Left ventricle myocardium inferior (tissue), 1 donor: ENCODE data around the gene CYB5B. TPM values are rescaled to one million over a fixed set of nuclear protein-coding genes. Genes with fewer than 3 reads are reported as not detected.
A peak's percentile ranks its signal among the peaks of the same experiment; 100 is the strongest.

ENCODE experiments used
- DNase-seq: peaks from one replicate; pipeline ENCODE4 v3.0.0-alpha.2; 2020
- H3K27ac ChIP-seq: fragments of 200-600 bp; replicated peaks from 2 replicates; pipeline ENCODE4 v1.8.0; 2021
- H3K27me3 ChIP-seq: fragments of 200-600 bp; 2 replicates; pipeline ENCODE4 v1.8.0; 2021; ENCODE audit warnings: low read depth
- H3K36me3 ChIP-seq: fragments of 200-600 bp; 2 replicates; pipeline ENCODE4 v1.8.0; 2021
- H3K4me1 ChIP-seq: fragments of 200-600 bp; 2 replicates; pipeline ENCODE4 v1.8.0; 2021
- H3K4me3 ChIP-seq: fragments of 200-600 bp; 2 replicates; pipeline ENCODE4 v1.8.0; 2021; ENCODE audit warnings: mild to moderate bottlenecking, moderate library complexity
- H3K9me3 ChIP-seq: fragments of 200-600 bp; replicated peaks from 2 replicates; pipeline ENCODE4 v1.8.0; 2021
- CTCF ChIP-seq: fragments of 200-600 bp; IDR thresholded peaks from 2 replicates; pipeline ENCODE4 v1.8.0; 2021; ENCODE audit warnings: antibody characterized with exemption, mild to moderate bottlenecking, borderline replicate concordance
- intact Hi-C: fragments of 100-400 bp; cut with micrococcal nuclease; formaldehyde crosslinking; loops from one replicate; pipeline ENCODE4 v1.11.0; 2022
- total RNA-seq: library from RNA; stranded (reverse); fragmentation: NEBNext Ultra II Directional; extraction: Animal tissue kit (Norgen Biotek cat#: 25700); gene quantifications from one replicate; pipeline ENCODE4 v1.2.1, GENCODE V29; 2021
- donor health status: DM: no; HTN: yes; CAD: no; lungs with severe emphysema.

The CYB5B gene
- total RNA-seq, 1 donor from 2014 or later: 69.0 TPM

- Histone ChIP-seq H3K27ac (peak overlapping the region; percentile 89), H3K36me3 (no peaks in the 10 kb centered on the region), H3K4me1 (peaks cover 47% of the 10 kb centered on the region), H3K27me3 (no peaks in the 10 kb centered on the region), H3K4me3 (no peak overlapping the region), H3K9me3 (no peaks in the 10 kb centered on the region)
- intact Hi-C loops: no loop called here
- DNase-seq: no peak
- TF ChIP-seq CTCF: no peak
Observed at GRCh38 chr16:69405326-69405725, 19.1 kb upstream of the CYB5B start.

- no peaks in the 10 kb centered on the region for H3K36me3 ChIP-seq
- TF ChIP-seq CTCF: no peak
- intact Hi-C loops: no loop called here
- H3K9me3 ChIP-seq: no peaks in the 10 kb centered on the region
- no peak overlapping the region for H3K4me3 ChIP-seq
- no peak for DNase-seq
- no peaks in the 10 kb centered on the region for H3K27me3 ChIP-seq
- H3K4me1 ChIP-seq: peaks cover 51% of the 10 kb centered on the region
- peak overlapping the region; percentile 89 for H3K27ac ChIP-seq
Observed at GRCh38 chr16:69405757-69406156, 18.7 kb upstream of the CYB5B start.

GRCh38 chr16:69406780-69407331 lies 17.6 kb upstream of the CYB5B start:
- Histone ChIP-seq H3K27me3 (no peaks in the 10 kb centered on the region), H3K4me3 (no peak overlapping the region), H3K36me3 (no peaks in the 10 kb centered on the region), H3K27ac (no peak overlapping the region), H3K9me3 (no peaks in the 10 kb centered on the region), H3K4me1 (peaks cover 50% of the 10 kb centered on the region)
- DNase-seq: no peak
- TF ChIP-seq CTCF: no peak
- intact Hi-C loops: no loop called here

GRCh38 chr16:69407702-69408323 lies 16.6 kb upstream of the CYB5B start:
- no peak overlapping the region for H3K4me3 ChIP-seq
- peak overlapping the region; percentile 28 for H3K27ac ChIP-seq
- H3K4me1 ChIP-seq: peaks cover 42% of the 10 kb centered on the region
- no peaks in the 10 kb centered on the region for H3K36me3 ChIP-seq
- H3K9me3 ChIP-seq: no peaks in the 10 kb centered on the region
- intact Hi-C loops: no loop called here
- no peak for DNase-seq
- no peaks in the 10 kb centered on the region for H3K27me3 ChIP-seq
- no peak for TF ChIP-seq CTCF

GRCh38 chr16:69408475-69408874 lies 15.9 kb upstream of the CYB5B start:
- Histone ChIP-seq H3K9me3 (no peaks in the 10 kb centered on the region), H3K4me1 (peaks cover 42% of the 10 kb centered on the region), H3K27ac (peak overlapping the region; percentile 28), H3K27me3 (no peaks in the 10 kb centered on the region), H3K36me3 (no peaks in the 10 kb centered on the region), H3K4me3 (no peak overlapping the region)
- no peak for TF ChIP-seq CTCF
- no peak for DNase-seq
- intact Hi-C loops: no loop called here
